Thyroid gland (tissue), 4 donors: Measurements from ENCODE around the gene DHRS7B.

ENCODE experiments used
- CTCF ChIP-seq, 6 experiments: fragments of 200-600 bp in 3 of 6; fragments of 450-650 bp in 3 of 6; sonication (generic) in 3 of 6; IDR thresholded peaks; one replicate each; pipeline ENCODE4 v1.5.1; 2016 to 2019; ENCODE audit warnings: antibody characterized with exemption in 6 of 6, mild to moderate bottlenecking in 2 of 6, inconsistent platforms in 1 of 6, moderate library complexity in 1 of 6
- POLR2A ChIP-seq, 2 donors: fragments of 450-650 bp; IDR thresholded peaks; one replicate each; pipeline ENCODE4 v1.6.1; 2017; ENCODE audit warnings: antibody characterized with exemption in 2 of 2, mild to moderate bottlenecking in 2 of 2, moderate library complexity in 1 of 2

GRCh38 chr17:21183468-21183867, 56.7 kb downstream of the DHRS7B start:
- no peak for TF ChIP-seq CTCF (IDR thresholded peaks at IDR 0.05)
- TF ChIP-seq POLR2A (IDR thresholded peaks at IDR 0.05), result no peak
